Hematopoietic multipotent progenitor cell treated with erythropoietin and hydrocortisone succinate and interleukin-3 and kit ligand, for 4 days (in vitro differentiated cells): ENCODE results near the gene EXOC6.
A peak's percentile ranks its signal among the peaks of the same experiment; 100 is the strongest.

Experiments
- DNase-seq: peaks from one replicate; pipeline ENCODE4 v3.0.0-alpha.2; 2015

EXOC6 gene

DNA sequence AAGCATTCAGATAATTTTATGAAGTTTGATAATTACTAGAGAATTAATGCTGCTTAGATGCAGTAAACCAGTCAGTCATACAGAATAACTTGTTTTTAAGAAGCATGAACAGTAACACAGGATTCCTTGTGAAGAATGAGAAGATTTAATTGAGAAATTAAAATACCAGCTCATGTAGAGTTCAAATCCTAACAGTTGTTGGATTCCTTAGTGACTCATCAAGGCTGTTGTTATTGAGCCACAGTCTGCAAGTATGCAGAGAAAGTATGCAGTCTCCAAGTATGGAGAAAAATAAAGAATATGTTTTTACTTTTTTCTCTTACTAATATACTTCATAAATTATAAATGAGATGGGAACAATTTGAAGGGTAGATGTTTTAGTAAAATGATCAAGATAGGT is 182.1 kb downstream of the EXOC6 start:
- DNase-seq = no peak

DNA sequence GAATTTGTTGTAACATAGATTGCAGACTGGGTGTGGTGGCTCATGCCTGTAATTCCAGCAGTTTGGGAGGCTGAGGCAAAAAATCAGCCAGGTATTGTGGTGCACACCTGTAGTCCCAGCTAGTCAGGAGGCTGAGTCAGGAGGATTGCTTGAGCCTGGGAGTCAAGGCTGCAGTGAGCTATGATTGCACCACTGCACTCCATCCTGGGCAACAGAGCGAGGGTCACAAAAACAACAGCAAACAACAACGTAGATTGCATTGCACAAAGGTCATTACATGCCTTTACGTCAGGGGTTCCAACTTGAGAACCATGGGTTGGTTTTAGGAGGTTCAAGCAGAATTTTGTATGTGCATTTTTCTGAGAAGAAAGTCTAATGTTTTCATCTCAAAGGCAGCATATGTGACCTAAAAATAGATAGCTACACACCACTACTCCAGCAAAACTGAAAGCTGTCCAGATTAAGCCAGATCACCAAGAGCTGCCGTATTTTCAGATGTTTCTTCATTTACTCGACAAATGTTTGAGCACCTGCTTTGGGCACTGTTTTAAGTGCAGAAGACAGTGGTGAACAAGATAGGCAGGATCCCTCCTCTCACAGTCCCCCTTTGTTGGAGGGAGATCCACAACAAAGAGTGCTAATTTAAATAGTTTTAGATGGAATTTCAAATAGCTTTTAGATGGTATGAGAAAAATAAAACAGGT is 183.9 kb downstream of the EXOC6 start:
- no peak for DNase-seq

DNA sequence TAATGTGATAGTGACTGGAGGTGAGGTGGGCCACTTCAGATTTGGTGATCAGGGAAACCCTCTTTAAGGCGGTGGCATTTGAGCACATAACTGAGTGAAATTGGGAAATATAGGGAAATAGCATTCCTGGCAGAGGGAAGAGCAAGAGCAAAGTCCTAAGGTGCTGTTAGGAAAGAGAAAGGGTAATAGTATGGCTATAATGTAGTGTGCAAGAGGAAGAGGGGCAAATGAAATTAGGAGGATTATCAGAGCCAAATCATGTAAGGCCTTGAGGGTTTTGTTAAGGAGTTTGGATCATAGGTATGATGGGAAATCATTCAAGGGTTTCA is 184.5 kb downstream of the EXOC6 start:
- no peak for DNase-seq

GRCh38 chr10:93034426-93034825 is 186.1 kb downstream of the EXOC6 start:
- no peak for DNase-seq

DNA sequence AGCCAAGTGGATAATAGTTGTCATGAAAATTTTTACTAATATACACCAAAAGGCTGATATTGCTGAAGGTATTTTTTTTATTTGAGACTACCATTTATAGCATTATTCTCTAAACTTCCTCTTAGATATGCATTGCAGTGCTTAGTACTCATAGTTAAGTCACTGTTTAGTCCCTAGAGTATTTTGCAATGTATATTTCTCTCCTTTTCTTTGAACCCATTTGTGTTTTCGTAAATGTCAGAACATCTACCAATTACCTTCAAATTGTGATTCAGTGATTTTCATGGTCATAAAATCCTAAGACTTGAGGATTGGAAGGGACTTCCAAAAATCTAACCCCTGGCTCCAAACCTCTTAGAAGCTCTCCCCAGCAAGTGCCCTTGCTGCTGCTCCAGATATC is 190.8 kb downstream of the EXOC6 start:
- DNase-seq = no peak

DNA sequence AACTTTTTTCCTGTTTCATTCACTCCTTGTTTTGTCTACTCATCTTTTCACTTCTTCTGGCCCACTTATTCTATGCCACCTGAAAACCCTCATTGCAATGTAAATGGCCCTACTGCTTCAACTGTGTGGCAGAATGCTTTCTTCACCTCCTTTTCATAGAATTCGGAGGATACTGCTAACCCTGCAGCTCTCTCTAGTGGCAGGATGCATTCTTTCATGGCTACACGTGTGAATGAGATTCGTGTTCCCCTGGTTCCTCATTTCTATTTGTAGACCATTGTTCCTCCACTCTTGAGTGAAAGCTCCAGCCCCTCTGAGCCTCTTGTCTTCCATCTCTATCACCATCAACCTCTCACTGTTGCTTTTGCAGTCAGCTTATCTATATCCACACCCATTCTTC is 191.4 kb downstream of the EXOC6 start:
- DNase-seq = peak; percentile 86

- no peak for DNase-seq
Observed at GRCh38 chr10:93054486-93054885, 206.2 kb downstream of the EXOC6 start.

DNA sequence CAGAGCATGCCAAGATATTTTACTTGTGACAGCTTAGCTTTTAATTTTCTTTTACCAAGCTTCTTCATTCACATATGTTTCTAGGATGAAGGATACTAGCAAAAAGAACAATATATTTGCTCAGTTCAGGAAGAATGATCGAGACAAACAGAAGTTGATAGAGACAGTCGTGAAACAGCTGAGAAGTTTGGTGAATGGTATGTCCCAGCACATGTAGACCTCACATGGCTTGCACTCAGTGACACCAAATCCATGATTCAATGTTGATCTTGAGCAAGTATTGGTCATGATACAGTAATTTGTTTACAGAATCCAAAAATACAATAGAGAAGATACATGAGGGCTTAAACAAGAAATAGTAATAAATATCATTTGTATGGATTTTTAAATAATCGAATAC is 209.8 kb downstream of the EXOC6 start:
- DNase-seq = no peak

DNA sequence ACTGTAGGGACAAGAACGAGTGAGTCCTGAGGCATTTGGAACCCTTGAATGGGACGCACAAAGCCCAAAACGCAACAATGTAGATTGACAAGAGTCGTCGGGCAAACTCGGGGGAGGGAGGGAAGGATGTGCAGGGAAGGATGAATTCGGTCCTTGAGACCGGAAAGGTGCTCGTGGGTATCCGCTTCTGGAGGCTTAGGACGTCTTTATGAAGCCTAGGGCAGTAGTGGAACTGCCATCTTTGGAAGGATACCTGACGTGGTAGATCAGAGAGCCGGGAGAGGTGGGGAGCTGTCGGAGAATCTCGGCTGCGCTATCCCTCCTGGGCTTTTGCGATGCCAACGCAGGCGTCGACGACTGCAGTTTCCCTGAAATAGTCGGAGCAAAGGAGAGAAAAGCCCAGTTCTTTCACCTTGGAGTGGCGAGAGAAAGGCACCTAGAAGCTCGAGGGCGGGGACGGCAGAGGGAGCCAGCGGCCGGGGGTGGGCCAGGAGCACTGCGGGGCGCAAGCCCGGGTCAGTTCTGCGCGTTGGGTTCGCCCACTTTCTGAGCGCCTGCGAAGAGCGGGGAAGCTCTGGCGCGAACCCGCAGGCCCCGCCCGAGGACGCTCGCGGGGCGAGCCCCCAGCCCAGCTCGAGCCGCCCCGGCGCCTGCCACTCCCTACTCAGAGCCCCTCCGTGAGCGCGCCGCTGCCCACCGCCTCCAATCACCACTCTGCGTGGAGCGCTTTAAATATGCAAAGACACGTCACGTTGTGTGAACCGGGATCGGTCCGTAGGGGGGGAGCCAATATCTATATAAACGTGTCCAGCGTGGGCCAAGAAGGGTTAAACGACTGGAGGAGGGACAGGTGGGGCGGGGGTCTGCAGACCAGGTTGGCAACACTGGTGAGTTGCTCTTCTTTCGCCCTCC is 211.9 kb downstream of the EXOC6 start, which contains the start of gene CYP26C1:
CYP26C1 (plus strand) TSS at position 824 of the 912 bp plus-strand sequence. CDS start 466 bp downstream, outside the sequence.
- DNase-seq = no peak

DNA sequence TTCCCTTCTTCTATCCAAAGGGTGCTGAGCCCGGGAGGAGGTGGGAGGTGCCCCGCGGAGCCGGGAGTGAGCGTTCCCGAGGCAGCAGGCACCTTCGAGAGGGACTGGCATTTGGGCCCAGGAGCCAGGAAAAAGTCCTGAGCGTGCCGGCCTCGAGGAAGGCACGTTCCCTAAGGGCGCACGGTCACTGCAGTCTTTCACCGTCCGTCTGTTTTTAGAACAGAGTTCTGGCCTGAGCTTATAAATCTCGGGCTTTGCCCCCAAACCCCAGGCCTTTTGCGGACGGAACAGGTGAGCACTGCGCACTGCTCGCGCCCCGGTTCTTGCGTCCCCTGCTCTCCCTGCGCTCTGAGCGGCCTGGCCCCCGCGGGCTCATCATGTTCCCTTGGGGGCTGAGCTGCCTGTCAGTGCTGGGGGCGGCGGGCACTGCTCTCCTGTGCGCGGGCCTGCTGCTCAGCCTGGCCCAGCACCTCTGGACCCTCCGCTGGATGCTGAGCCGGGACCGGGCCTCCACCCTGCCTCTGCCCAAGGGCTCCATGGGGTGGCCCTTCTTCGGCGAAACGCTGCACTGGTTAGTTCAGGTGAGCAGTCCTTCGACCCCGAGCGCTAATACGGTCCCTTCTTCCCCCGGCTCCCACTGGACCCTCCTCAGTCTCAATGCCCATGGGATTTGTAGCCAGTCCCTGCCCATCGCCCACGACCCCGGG is 212.7 kb downstream of the EXOC6 start:
- no peak for DNase-seq

- peak; percentile 31 for DNase-seq
Observed at GRCh38 chr10:93061594-93062513, 213.5 kb downstream of the EXOC6 start.

DNA sequence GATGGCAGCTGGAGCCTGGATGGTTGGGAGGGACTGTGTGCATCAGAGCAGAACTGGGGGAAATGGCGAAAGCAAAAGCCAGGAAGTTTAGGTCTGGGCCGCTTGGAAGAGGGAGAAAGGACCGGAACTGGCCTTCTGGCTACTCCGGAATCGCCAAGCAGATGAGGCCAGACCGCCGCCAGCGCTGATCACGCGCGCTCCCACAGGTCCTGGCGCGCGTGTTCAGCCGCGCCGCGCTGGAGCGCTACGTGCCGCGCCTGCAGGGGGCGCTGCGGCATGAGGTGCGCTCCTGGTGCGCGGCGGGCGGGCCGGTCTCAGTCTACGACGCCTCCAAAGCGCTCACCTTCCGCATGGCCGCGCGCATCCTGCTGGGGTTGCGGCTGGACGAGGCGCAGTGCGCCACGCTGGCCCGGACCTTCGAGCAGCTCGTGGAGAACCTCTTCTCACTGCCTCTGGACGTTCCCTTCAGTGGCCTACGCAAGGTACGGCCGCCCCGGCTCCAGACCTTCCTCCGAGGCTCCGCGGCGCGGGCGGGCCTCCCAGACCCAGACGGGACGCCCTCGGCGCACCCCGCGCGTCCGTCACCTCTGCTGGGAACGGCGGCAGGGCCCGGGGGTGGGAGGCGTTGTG is 214.3 kb downstream of the EXOC6 start:
- DNase-seq = peak; percentile 83

GRCh38 chr10:93063144-93063976 is 215.0 kb downstream of the EXOC6 start:
- DNase-seq = no peak

GRCh38 chr10:93063977-93064660 is 215.8 kb downstream of the EXOC6 start:
- DNase-seq = no peak

- no peak for DNase-seq
Observed at GRCh38 chr10:93064874-93065660, 216.7 kb downstream of the EXOC6 start.

DNA sequence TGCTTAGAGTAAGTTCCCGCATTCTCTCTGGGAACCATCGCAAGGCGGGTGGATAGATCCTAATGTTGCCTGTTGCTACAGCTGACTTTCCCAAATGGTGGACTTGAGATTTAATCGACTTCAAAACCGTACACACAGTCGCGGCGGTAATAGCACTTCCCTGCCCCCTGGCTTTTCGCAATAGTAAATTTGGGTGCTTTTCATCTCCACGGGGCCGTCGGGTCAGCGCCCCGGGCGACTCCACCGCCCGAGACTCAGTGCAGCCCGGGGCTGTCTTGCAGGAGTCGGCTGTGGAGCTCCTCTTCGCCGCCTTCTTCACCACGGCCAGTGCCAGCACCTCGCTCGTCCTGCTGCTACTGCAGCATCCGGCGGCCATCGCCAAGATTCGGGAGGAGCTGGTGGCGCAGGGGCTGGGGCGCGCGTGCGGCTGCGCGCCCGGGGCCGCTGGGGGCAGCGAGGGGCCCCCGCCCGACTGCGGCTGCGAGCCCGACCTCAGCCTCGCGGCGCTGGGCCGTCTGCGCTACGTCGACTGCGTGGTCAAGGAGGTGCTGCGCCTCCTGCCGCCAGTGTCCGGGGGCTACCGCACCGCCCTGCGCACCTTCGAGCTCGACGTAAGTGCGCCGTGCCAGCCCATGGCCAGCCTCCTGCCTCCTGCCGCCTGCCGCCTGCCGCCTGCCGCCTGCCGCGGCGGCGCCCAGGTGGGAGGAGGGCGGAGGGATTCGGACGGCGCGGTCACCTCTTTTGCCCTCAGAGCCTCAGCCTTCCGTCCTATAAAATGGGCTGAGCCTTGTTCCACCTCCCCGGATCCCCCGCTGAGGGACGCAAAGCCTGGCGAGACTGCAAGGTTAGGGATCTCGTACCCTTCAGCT is 217.6 kb downstream of the EXOC6 start:
- DNase-seq = peak; percentile 30

- DNase-seq = no peak
Observed at GRCh38 chr10:93066544-93066913, 218.2 kb downstream of the EXOC6 start.
